Fibroblast of skin of right biceps (primary cell): Measurements from ENCODE around the gene SCD.

ENCODE experiments used
- DNase-seq: peaks from one replicate; pipeline ENCODE4 v3.0.0-alpha.2; 2013

Gene SCD

GRCh38 chr10:100401631-100402328 is 54.7 kb downstream of the SCD start:
- no peak for DNase-seq

GRCh38 chr10:100403734-100404133 is 56.7 kb downstream of the SCD start:
- no peak for DNase-seq

GRCh38 chr10:100413173-100413572 is 66.1 kb downstream of the SCD start:
- no peak for DNase-seq
